HEK293 (cell line): ENCODE results near the gene CROCC.

Experiments
- CTCF ChIA-PET: fragments of 350-600 bp; formaldehyde crosslinking; extraction: SDS; loops from one replicate; lab custom pipeline; 2021; ENCODE audit warnings: antibody characterized with exemption; lab: Yijun Ruan, JAX
- POLR2A ChIA-PET: fragments of 300-600 bp; formaldehyde crosslinking; extraction: SDS; loops from one replicate; lab custom pipeline; 2020; ENCODE audit warnings: antibody characterized with exemption, inconsistent platforms; lab: Yijun Ruan, JAX
- H3K27ac ChIP-seq: fragments of 200-500 bp; sonication (Bioruptor generic); 2 replicates; pipeline ENCODE4 v1.5.1; 2014; ENCODE audit warnings: low read depth, low read length, control low read depth, inconsistent platforms; ENCODE audit errors: extremely low read depth
- H3K36me3 ChIP-seq, 2 experiments: fragments of 200-500 bp in 1 of 2; sonication (Bioruptor generic) in 1 of 2; 1 replicate in 1 of 2; 2 replicates in 1 of 2; pipeline ENCODE4 v1.5.1; 2014 to 2017; ENCODE audit warnings: inconsistent platforms in 2 of 2, low read length in 2 of 2; ENCODE audit not compliant: control insufficient read depth in 2 of 2, insufficient read depth in 1 of 2
- H3K4me1 ChIP-seq: fragments of 200-500 bp; sonication (Bioruptor generic); 2 replicates; pipeline ENCODE4 v1.5.1; 2014; ENCODE audit warnings: mild to moderate bottlenecking, low read length, inconsistent platforms; ENCODE audit not compliant: control insufficient read depth, insufficient read depth
- H3K4me3 ChIP-seq: 2 replicates; pipeline ENCODE4 v1.5.1; 2011; ENCODE audit warnings: low read depth, mild to moderate bottlenecking, control low read depth, low read length, moderate library complexity
- H3K9me3 ChIP-seq: fragments of 200-500 bp; sonication (Bioruptor generic); 2 replicates; pipeline ENCODE4 v1.5.1; 2014; ENCODE audit warnings: low read depth, low read length, inconsistent platforms; ENCODE audit not compliant: control insufficient read depth, insufficient read depth
- BCL6B ChIP-seq: fragments of 450-650 bp; formaldehyde crosslinking; IDR thresholded peaks from 2 replicates; pipeline ENCODE4 v1.5.1; 2017; ENCODE audit warnings: missing biosample characterization, missing genetic modification characterization
- EGR2 ChIP-seq: fragments of 450-650 bp; formaldehyde crosslinking; IDR thresholded peaks from 2 replicates; pipeline ENCODE4 v1.5.1; 2016; ENCODE audit warnings: low read depth, missing biosample characterization, missing genetic modification characterization
- GLI4 ChIP-seq: fragments of 450-650 bp; formaldehyde crosslinking; IDR thresholded peaks from 2 replicates; pipeline ENCODE4 v1.5.1; 2016; ENCODE audit warnings: missing biosample characterization, missing genetic modification characterization
- KLF10 ChIP-seq: fragments of 450-650 bp; IDR thresholded peaks from 2 replicates; pipeline ENCODE4 v1.5.1; 2018; ENCODE audit warnings: missing biosample characterization, mild to moderate bottlenecking, missing genetic modification characterization
- OVOL3 ChIP-seq: fragments of 450-650 bp; formaldehyde crosslinking; IDR thresholded peaks from 2 replicates; pipeline ENCODE4 v1.5.1; 2016; ENCODE audit warnings: missing biosample characterization, missing genetic modification characterization
- TCF7L2 ChIP-seq: IDR thresholded peaks from 2 replicates; pipeline ENCODE4 v1.6.1; 2011; ENCODE audit warnings: low read depth, mild to moderate bottlenecking, inconsistent platforms, low read length, moderate library complexity, borderline replicate concordance
- ZFHX2 ChIP-seq: fragments of 450-650 bp; formaldehyde crosslinking; conservative IDR thresholded peaks from 2 replicates; pipeline ENCODE4 v1.5.1; 2016; ENCODE audit warnings: missing biosample characterization, missing genetic modification characterization
- ZFP69B ChIP-seq: fragments of 450-650 bp; formaldehyde crosslinking; IDR thresholded peaks from 2 replicates; pipeline ENCODE4 v1.5.1; 2016; ENCODE audit warnings: missing biosample characterization, missing genetic modification characterization
- ZIC2 ChIP-seq: fragments of 450-650 bp; formaldehyde crosslinking; IDR thresholded peaks from 2 replicates; pipeline ENCODE4 v1.5.1; 2016; ENCODE audit warnings: missing biosample characterization, missing genetic modification characterization
- ZNF140 ChIP-seq: fragments of 450-650 bp; formaldehyde crosslinking; IDR thresholded peaks from 2 replicates; pipeline ENCODE4 v1.5.1; 2016; ENCODE audit warnings: missing biosample characterization, missing genetic modification characterization
- ZNF155 ChIP-seq: fragments of 450-650 bp; formaldehyde crosslinking; IDR thresholded peaks from 2 replicates; pipeline ENCODE4 v1.5.1; 2016; ENCODE audit warnings: missing biosample characterization, missing genetic modification characterization
- ZNF202 ChIP-seq: fragments of 450-650 bp; formaldehyde crosslinking; IDR thresholded peaks from 2 replicates; pipeline ENCODE4 v1.5.1; 2016; ENCODE audit warnings: missing biosample characterization, missing genetic modification characterization, borderline replicate concordance
- ZNF354C ChIP-seq: fragments of 450-650 bp; formaldehyde crosslinking; IDR thresholded peaks from 2 replicates; pipeline ENCODE4 v1.5.1; 2016; ENCODE audit warnings: missing biosample characterization, missing genetic modification characterization, low read depth, borderline replicate concordance
- ZNF433 ChIP-seq: fragments of 450-650 bp; formaldehyde crosslinking; IDR thresholded peaks from 2 replicates; pipeline ENCODE4 v1.5.1; 2016; ENCODE audit warnings: missing biosample characterization, missing genetic modification characterization, low read depth
- ZNF473 ChIP-seq: fragments of 450-650 bp; formaldehyde crosslinking; IDR thresholded peaks from 2 replicates; pipeline ENCODE4 v1.5.1; 2017; ENCODE audit warnings: missing biosample characterization, missing genetic modification characterization
- ZNF48 ChIP-seq: fragments of 450-650 bp; formaldehyde crosslinking; IDR thresholded peaks from 2 replicates; pipeline ENCODE4 v1.5.1; 2016; ENCODE audit warnings: missing biosample characterization, missing genetic modification characterization
- ZNF548 ChIP-seq: fragments of 450-650 bp; formaldehyde crosslinking; IDR thresholded peaks from 2 replicates; pipeline ENCODE4 v1.5.1; 2016; ENCODE audit warnings: missing biosample characterization, missing genetic modification characterization
- ZNF596 ChIP-seq: fragments of 450-650 bp; IDR thresholded peaks from 2 replicates; pipeline ENCODE4 v1.5.0; 2018; ENCODE audit warnings: missing biosample characterization, mild to moderate bottlenecking, missing genetic modification characterization, moderate library complexity
- ZNF692 ChIP-seq: fragments of 450-650 bp; formaldehyde crosslinking; IDR thresholded peaks from 2 replicates; pipeline ENCODE4 v1.5.1; 2016; ENCODE audit warnings: missing biosample characterization, missing genetic modification characterization
- ZNF837 ChIP-seq: fragments of 450-650 bp; formaldehyde crosslinking; IDR thresholded peaks from 2 replicates; pipeline ENCODE4 v1.5.1; 2016; ENCODE audit warnings: missing biosample characterization, missing genetic modification characterization
- TF ChIP-seq, protein P1 (sequence below): fragments of 450-650 bp; formaldehyde crosslinking; IDR thresholded peaks from 2 replicates; pipeline ENCODE4 v1.5.1; 2016; ENCODE audit warnings: missing biosample characterization, missing genetic modification characterization
- TF ChIP-seq, protein P2 (sequence below): fragments of 450-650 bp; formaldehyde crosslinking; IDR thresholded peaks from 2 replicates; pipeline ENCODE4 v1.5.1; 2016; ENCODE audit warnings: missing biosample characterization, missing genetic modification characterization

CROCC gene

DNA sequence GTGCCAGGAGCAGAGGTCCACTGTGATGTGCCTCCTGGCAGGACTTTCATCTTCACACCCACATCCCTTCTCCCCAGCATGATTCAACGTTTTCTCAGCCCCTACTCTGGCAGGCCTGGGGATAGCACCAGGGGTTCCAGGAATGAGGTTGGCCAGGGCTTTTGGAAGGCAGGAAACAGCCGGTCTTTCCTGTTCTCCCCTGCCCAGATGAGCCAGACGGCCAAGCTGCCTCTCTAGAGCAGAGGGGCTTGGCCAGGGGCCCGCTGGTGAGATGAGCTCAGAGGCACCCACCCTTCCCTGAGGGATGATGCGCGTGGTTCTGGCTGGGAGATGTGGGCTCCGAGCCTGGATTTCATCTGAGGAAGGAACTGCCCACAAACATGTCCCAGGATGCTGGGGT, 63.0 kb downstream of the CROCC start (continued):
- TF ChIP-seq, protein P1, sequence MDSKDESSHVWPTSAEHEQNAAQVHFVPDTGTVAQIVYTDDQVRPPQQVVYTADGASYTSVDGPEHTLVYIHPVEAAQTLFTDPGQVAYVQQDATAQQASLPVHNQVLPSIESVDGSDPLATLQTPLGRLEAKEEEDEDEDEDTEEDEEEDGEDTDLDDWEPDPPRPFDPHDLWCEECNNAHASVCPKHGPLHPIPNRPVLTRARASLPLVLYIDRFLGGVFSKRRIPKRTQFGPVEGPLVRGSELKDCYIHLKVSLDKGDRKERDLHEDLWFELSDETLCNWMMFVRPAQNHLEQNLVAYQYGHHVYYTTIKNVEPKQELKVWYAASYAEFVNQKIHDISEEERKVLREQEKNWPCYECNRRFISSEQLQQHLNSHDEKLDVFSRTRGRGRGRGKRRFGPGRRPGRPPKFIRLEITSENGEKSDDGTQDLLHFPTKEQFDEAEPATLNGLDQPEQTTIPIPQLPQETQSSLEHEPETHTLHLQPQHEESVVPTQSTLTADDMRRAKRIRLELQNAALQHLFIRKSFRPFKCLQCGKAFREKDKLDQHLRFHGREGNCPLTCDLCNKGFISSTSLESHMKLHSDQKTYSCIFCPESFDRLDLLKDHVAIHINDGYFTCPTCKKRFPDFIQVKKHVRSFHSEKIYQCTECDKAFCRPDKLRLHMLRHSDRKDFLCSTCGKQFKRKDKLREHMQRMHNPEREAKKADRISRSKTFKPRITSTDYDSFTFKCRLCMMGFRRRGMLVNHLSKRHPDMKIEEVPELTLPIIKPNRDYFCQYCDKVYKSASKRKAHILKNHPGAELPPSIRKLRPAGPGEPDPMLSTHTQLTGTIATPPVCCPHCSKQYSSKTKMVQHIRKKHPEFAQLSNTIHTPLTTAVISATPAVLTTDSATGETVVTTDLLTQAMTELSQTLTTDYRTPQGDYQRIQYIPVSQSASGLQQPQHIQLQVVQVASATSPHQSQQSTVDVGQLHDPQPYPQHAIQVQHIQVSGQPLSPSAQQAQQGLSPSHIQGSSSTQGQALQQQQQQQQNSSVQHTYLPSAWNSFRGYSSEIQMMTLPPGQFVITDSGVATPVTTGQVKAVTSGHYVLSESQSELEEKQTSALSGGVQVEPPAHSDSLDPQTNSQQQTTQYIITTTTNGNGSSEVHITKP (tag by site-specific recombination): peak; percentile 61
- TF ChIP-seq ZIC2 (tag by site-specific recombination) (0 out of 2 replicates have a peak, but pooled peaks have one; percentile 52), ZNF48 (tag by site-specific recombination) (no peak), ZNF596 (no peak)

DNA sequence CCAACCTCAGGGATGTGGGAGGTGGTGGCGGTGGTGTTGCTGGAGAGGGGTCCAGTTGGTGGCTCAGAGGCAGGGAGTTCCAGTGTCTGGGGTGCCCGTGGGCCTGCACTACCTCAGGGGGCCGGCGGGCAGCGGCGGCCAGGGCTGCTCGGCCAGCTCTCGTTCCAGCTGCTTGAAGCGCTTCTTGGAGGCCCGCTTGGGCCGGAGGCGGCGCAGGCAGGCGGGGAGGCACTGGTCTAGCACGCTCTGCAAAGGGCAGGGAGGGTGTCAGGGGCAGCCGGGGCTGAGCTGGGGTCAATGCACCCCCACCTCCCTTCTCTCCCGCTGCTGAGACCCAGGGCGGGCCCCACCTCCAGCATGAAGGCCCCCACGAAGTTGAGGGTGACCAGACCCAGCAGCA, 64.4 kb downstream of the CROCC start:
- CTCF ChIA-PET: interaction anchor here (0.6 to 3.5 kb wide), 8 partner anchors 14 to 123 kb away, joined by 3 to 15 read pairs (median 4); no protein-coding TSS in a partner anchor
- TF ChIP-seq BCL6B (tag by site-specific recombination) (no peak), ZNF837 (tag by site-specific recombination) (no peak), ZNF433 (tag by site-specific recombination) (no peak), ZFHX2 (tag by site-specific recombination) (peak; percentile 24; the same call in 1 of the 2 replicates), ZNF202 (tag by site-specific recombination) (no peak), ZNF155 (tag by site-specific recombination) (no peak), ZNF692 (tag by site-specific recombination) (peak; percentile 76), ZIC2 (tag by site-specific recombination) (no peak), ZNF354C (tag by site-specific recombination) (no peak), KLF10 (tag by site-specific recombination) (no peak), EGR2 (0 out of 2 replicates have a peak, but pooled peaks have one; percentile 41), ZNF473 (no peak), ZNF548 (tag by site-specific recombination) (no peak), TCF7L2 (no peak), ZNF140 (tag by site-specific recombination) (no peak), OVOL3 (tag by site-specific recombination) (no peak), ZFP69B (tag by site-specific recombination) (0 out of 2 replicates have a peak, but pooled peaks have one; percentile 47), GLI4 (no peak)
- TF ChIP-seq, protein P2, sequence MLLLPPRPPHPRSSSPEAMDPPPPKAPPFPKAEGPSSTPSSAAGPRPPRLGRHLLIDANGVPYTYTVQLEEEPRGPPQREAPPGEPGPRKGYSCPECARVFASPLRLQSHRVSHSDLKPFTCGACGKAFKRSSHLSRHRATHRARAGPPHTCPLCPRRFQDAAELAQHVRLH: no peak
- TF ChIP-seq, all 188 proteins: peak for 4
- POLR2A ChIA-PET: interaction anchor here (1.0 to 1.7 kb wide), 2 partner anchors 8 to 34 kb away, joined by 3 read pairs; no protein-coding TSS in a partner anchor
- no peak overlapping the region for H3K27ac ChIP-seq
- no peaks in the 10 kb centered on the region for H3K9me3 ChIP-seq
- no peak overlapping the region for H3K4me3 ChIP-seq
- H3K4me1 ChIP-seq: no peaks in the 10 kb centered on the region
- peaks cover 0 to 52% of the 10 kb centered on the region in 2 experiments; a peak in 2 of 3 replicates for H3K36me3 ChIP-seq
